Neural cell (in vitro differentiated cells): ENCODE measurements around the gene OSM. TPM values are rescaled to one million over a fixed set of nuclear protein-coding genes. Genes with fewer than 3 reads are reported as not detected.

Experiments
- H2AFZ ChIP-seq: fragments of 200-600, 300-800 bp; sonication (generic), shearing (Covaris generic); 2 replicates; pipeline ENCODE4 v1.6.0; 2014; ENCODE audit warnings: low read depth, mild to moderate bottlenecking, antibody characterized with exemption, low read length, moderate library complexity
- H3F3A ChIP-seq: fragments of 200-600 bp; shearing (Covaris generic); 2 replicates; pipeline ENCODE4 v1.6.1; 2016; ENCODE audit warnings: mild to moderate bottlenecking, moderate library complexity, mixed read lengths, antibody characterized with exemption, low read length; ENCODE audit not compliant: insufficient read depth, poor library complexity, severe bottlenecking
- H3K27ac ChIP-seq: fragments of 200-600, 300-800 bp; sonication (generic), shearing (Covaris generic); 2 replicates; pipeline ENCODE4 v1.5.1; 2014; ENCODE audit warnings: mild to moderate bottlenecking, low read length, moderate library complexity
- H3K27me3 ChIP-seq: fragments of 300-800, 200-600 bp; sonication (generic), shearing (Covaris generic); 2 replicates; pipeline ENCODE4 v1.6.0; 2014; ENCODE audit warnings: mild to moderate bottlenecking, low read depth, low read length, moderate library complexity; ENCODE audit not compliant: insufficient read depth
- H3K36me3 ChIP-seq: fragments of 300-800, 200-600 bp; sonication (generic), shearing (Covaris generic); 2 replicates; pipeline ENCODE4 v1.5.1; 2014; ENCODE audit warnings: mild to moderate bottlenecking, antibody characterized with exemption, low read length, moderate library complexity; ENCODE audit not compliant: insufficient read depth
- H3K4me2 ChIP-seq: fragments of 300-800, 200-600 bp; sonication (generic), shearing (Covaris generic); 2 replicates; pipeline ENCODE4 v1.6.0; 2014; ENCODE audit warnings: mild to moderate bottlenecking, low read length
- H3K4me3 ChIP-seq: fragments of 300-800, 200-600 bp; sonication (generic), shearing (Covaris generic); 2 replicates; pipeline ENCODE4 v1.5.1; 2014; ENCODE audit warnings: mild to moderate bottlenecking, low read length, moderate library complexity
- H3K79me2 ChIP-seq: fragments of 200-600 bp; shearing (Covaris generic); replicated peaks from 2 replicates; pipeline ENCODE4 v1.6.0; 2014; ENCODE audit warnings: mild to moderate bottlenecking, low read length, moderate library complexity; ENCODE audit not compliant: insufficient read depth
- H3K9ac ChIP-seq: fragments of 300-800, 200-600 bp; sonication (generic), shearing (Covaris generic); 2 replicates; pipeline ENCODE4 v1.6.1; 2016; ENCODE audit warnings: mild to moderate bottlenecking, low read length, mixed read lengths
- H3K9me2 ChIP-seq: fragments of 200-600 bp; shearing (Covaris generic); 2 replicates; pipeline ENCODE4 v1.6.1; 2016; ENCODE audit warnings: mild to moderate bottlenecking, low read length, mixed read lengths; ENCODE audit not compliant: insufficient read depth
- H3K9me3 ChIP-seq: fragments of 200-600, 300-800 bp; sonication (generic), shearing (Covaris generic); 2 replicates; pipeline ENCODE4 v1.6.1; 2016; ENCODE audit warnings: mild to moderate bottlenecking, mixed run types, low read length, moderate library complexity, mixed read lengths
- H4K20me1 ChIP-seq: fragments of 200-600 bp; shearing (Covaris generic); 2 replicates; pipeline ENCODE4 v1.6.1; 2016; ENCODE audit warnings: mild to moderate bottlenecking, mixed run types; ENCODE audit not compliant: insufficient read depth
- EP300 ChIP-seq: fragments of 450-650 bp; conservative IDR thresholded peaks from 2 replicates; pipeline ENCODE4 v1.6.1; 2014; ENCODE audit warnings: antibody characterized with exemption, mild to moderate bottlenecking, moderate library complexity; ENCODE audit not compliant: poor library complexity, severe bottlenecking
- EZH2 ChIP-seq: fragments of 200-600, 300-800 bp; shearing (Covaris generic), sonication (generic); IDR thresholded peaks from 2 replicates; pipeline ENCODE4 v1.6.1; 2014; ENCODE audit warnings: antibody characterized with exemption, low read length, borderline replicate concordance, mild to moderate bottlenecking; ENCODE audit not compliant: insufficient read depth, poor library complexity, severe bottlenecking
- MXI1 ChIP-seq: fragments of 450-650 bp; conservative IDR thresholded peaks from 2 replicates; pipeline ENCODE4 v1.6.1; 2014; ENCODE audit warnings: antibody characterized with exemption, mild to moderate bottlenecking; ENCODE audit not compliant: poor library complexity, severe bottlenecking
- POLR2AphosphoS5 ChIP-seq: IDR thresholded peaks from 2 replicates; pipeline ENCODE4 v1.6.1; 2012
- RAD21 ChIP-seq: fragments of 450-650 bp; conservative IDR thresholded peaks from 2 replicates; pipeline ENCODE4 v1.6.1; 2014; ENCODE audit warnings: antibody characterized with exemption, mild to moderate bottlenecking, moderate library complexity
- SMC3 ChIP-seq: fragments of 450-650 bp; conservative IDR thresholded peaks from 2 replicates; pipeline ENCODE4 v1.6.1; 2014; ENCODE audit warnings: antibody characterized with exemption, mild to moderate bottlenecking, moderate library complexity; ENCODE audit not compliant: poor library complexity
- TAF1 ChIP-seq: IDR thresholded peaks from 2 replicates; pipeline ENCODE4 v1.6.1; 2012; ENCODE audit warnings: low read depth
- polyA plus RNA-seq: library from polyadenylated mRNA; depleted of rRNA; stranded (reverse); fragments of >200 nt; gene quantifications from 2 replicates; pipeline ENCODE4 v1.2.3, GENCODE V29; 2014
- TF ChIP-seq, protein P1 (sequence below): fragments of 450-650 bp; IDR thresholded peaks from 2 replicates; pipeline ENCODE4 v1.5.1; 2014; ENCODE audit warnings: antibody characterized with exemption, mild to moderate bottlenecking, moderate library complexity; ENCODE audit not compliant: poor library complexity, severe bottlenecking
- TF ChIP-seq, protein P2 (sequence below): IDR thresholded peaks from 2 replicates; pipeline ENCODE4 v1.6.1; 2012; ENCODE audit warnings: borderline replicate concordance

The OSM gene
- polyA plus RNA-seq, 1 donor from 2014 or later: not detected

DNA sequence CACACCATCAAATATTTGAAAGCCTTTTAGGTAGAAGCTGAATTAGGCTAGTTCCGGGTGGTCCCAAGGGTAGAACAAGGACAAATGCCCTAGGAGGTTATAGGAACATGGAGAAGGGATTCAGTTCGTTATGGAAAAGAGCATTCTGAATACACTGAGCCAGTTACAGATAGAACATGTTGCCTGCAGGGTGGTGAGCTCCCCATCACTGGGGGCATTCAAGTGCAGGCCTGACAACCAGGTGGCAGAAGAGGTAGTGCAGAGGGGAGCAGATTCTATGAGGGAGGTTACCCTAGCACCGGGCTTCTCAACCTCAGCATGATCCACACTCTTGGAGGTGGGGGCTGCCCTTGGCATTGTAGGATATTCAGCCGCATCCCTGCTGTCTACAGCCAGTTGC, 44.3 kb downstream of the OSM start:
- Histone ChIP-seq H3K4me2 (no peak overlapping the region), H2AFZ (no peak overlapping the region), H3K9ac (no peak overlapping the region), H3K9me3 (no peaks in the 10 kb centered on the region), H3K36me3 (no peaks in the 10 kb centered on the region), H3F3A (no peaks in the 10 kb centered on the region), H3K27me3 (no peaks in the 10 kb centered on the region), H4K20me1 (no peaks in the 10 kb centered on the region), H3K9me2 (no peaks in the 10 kb centered on the region), H3K79me2 (no peaks in the 10 kb centered on the region), H3K27ac (no peak overlapping the region), H3K4me3 (no peak overlapping the region)
- TF ChIP-seq EZH2 (no peak), TAF1 (no peak), POLR2AphosphoS5 (no peak), SMC3 (no peak), RAD21 (no peak), EP300 (no peak), MXI1 (no peak)
- TF ChIP-seq, protein P1, sequence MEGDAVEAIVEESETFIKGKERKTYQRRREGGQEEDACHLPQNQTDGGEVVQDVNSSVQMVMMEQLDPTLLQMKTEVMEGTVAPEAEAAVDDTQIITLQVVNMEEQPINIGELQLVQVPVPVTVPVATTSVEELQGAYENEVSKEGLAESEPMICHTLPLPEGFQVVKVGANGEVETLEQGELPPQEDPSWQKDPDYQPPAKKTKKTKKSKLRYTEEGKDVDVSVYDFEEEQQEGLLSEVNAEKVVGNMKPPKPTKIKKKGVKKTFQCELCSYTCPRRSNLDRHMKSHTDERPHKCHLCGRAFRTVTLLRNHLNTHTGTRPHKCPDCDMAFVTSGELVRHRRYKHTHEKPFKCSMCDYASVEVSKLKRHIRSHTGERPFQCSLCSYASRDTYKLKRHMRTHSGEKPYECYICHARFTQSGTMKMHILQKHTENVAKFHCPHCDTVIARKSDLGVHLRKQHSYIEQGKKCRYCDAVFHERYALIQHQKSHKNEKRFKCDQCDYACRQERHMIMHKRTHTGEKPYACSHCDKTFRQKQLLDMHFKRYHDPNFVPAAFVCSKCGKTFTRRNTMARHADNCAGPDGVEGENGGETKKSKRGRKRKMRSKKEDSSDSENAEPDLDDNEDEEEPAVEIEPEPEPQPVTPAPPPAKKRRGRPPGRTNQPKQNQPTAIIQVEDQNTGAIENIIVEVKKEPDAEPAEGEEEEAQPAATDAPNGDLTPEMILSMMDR: no peak
- TF ChIP-seq, protein P2, sequence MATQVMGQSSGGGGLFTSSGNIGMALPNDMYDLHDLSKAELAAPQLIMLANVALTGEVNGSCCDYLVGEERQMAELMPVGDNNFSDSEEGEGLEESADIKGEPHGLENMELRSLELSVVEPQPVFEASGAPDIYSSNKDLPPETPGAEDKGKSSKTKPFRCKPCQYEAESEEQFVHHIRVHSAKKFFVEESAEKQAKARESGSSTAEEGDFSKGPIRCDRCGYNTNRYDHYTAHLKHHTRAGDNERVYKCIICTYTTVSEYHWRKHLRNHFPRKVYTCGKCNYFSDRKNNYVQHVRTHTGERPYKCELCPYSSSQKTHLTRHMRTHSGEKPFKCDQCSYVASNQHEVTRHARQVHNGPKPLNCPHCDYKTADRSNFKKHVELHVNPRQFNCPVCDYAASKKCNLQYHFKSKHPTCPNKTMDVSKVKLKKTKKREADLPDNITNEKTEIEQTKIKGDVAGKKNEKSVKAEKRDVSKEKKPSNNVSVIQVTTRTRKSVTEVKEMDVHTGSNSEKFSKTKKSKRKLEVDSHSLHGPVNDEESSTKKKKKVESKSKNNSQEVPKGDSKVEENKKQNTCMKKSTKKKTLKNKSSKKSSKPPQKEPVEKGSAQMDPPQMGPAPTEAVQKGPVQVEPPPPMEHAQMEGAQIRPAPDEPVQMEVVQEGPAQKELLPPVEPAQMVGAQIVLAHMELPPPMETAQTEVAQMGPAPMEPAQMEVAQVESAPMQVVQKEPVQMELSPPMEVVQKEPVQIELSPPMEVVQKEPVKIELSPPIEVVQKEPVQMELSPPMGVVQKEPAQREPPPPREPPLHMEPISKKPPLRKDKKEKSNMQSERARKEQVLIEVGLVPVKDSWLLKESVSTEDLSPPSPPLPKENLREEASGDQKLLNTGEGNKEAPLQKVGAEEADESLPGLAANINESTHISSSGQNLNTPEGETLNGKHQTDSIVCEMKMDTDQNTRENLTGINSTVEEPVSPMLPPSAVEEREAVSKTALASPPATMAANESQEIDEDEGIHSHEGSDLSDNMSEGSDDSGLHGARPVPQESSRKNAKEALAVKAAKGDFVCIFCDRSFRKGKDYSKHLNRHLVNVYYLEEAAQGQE: no peak

DNA sequence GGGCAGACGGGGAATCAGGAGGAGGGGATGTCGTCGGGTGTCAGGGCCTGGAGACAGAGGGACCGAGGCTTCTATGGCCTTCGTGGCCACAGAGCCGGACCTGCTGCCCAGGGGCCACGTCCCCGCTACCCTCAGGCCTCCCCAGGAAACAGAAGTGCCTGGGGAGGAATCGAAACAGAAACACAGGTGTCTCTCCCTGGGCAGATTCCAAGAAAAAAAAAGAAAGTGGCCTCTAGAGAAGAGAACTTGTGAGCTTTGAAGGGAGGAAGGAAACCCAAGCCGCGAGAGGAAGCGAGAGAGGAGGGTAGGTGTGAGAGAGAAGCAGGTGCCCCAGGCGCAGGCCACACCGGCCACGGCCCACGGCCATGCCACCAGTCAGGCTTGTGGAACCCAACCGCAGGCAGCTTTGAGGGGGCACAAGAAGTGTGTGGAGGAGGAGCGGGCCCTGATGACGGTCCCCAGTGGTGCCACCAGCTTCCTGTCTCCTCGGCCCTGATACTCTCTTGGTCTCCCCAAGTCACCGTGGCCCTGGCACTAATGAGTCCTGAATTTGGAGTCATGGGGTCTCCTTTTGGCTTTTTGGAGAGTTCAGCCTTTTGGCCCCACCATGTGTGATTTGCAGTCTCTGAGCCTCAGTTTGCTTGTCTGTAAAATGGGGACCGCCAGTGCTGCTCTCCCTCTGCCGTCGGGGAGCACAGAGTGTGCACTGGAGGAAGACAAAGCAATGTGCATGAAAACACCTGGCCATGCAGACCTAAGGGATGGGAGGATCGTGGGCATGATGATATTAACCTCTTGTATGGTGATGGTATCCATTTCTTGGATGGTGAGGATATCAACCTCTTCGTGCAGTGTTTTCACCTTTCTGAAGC, 45.3 kb downstream of the OSM start:
- no peaks in the 10 kb centered on the region for H3K36me3 ChIP-seq
- H3K79me2 ChIP-seq: no peaks in the 10 kb centered on the region
- H3K9ac ChIP-seq: no peak overlapping the region
- no peaks in the 10 kb centered on the region for H3K9me2 ChIP-seq
- no peaks in the 10 kb centered on the region for H3K9me3 ChIP-seq
- no peak for TF ChIP-seq TAF1
- TF ChIP-seq, protein P1: no peak
- no peak for TF ChIP-seq POLR2AphosphoS5
- TF ChIP-seq EP300: no peak
- TF ChIP-seq, protein P2: no peak
- no peak for TF ChIP-seq EZH2
- no peak for TF ChIP-seq RAD21
- no peak for TF ChIP-seq SMC3
- TF ChIP-seq MXI1: no peak
- no peak overlapping the region for H2AFZ ChIP-seq
- H3K4me2 ChIP-seq: no peak overlapping the region
- H4K20me1 ChIP-seq: no peaks in the 10 kb centered on the region
- no peaks in the 10 kb centered on the region for H3K27me3 ChIP-seq
- no peak overlapping the region for H3K27ac ChIP-seq
- H3K4me3 ChIP-seq: no peak overlapping the region
- no peaks in the 10 kb centered on the region for H3F3A ChIP-seq
